Stimulated activated naive CD8-positive, alpha-beta T cell treated with anti-CD3 and anti-CD28 coated beads, Interleukin-15, amount 100 ng/mL, for 72 hours (primary cell): Measurements from ENCODE around the gene TAF1B.
A peak's percentile ranks its signal among the peaks of the same experiment; 100 is the strongest.

Source experiments
- ATAC-seq: fragments of 150-1000 bp; cut with Tn5 transposase; 2 replicates; pipeline ENCODE4 v1.10.0; 2021; ENCODE audit warnings: mild to moderate bottlenecking, moderate library complexity
- DNase-seq, 2 donors: peaks; one replicate each; pipeline ENCODE4 v3.0.0; 2021 to 2022
- H3K27ac Mint-ChIP-seq, 2 donors: one replicate each; pipeline ENCODE4 v1.8.0; 2022; ENCODE audit warnings: mild to moderate bottlenecking in 2 of 2, mixed read lengths in 2 of 2, moderate library complexity in 2 of 2
- H3K27me3 Mint-ChIP-seq: one replicate; pipeline ENCODE4 v1.8.0; 2022; ENCODE audit warnings: mixed read lengths
- H3K4me1 Mint-ChIP-seq: one replicate; pipeline ENCODE4 v1.8.0; 2022; ENCODE audit warnings: mild to moderate bottlenecking, mixed read lengths
- H3K4me3 Mint-ChIP-seq, 2 donors: one replicate each; pipeline ENCODE4 v1.8.0; 2022; ENCODE audit warnings: mild to moderate bottlenecking in 2 of 2, mixed read lengths in 2 of 2, moderate library complexity in 1 of 2
- H3K9me3 Mint-ChIP-seq, 2 donors: one replicate each; pipeline ENCODE4 v1.8.0; 2022; ENCODE audit warnings: mixed read lengths in 2 of 2

TAF1B gene

GRCh38 chr2:9983401-9984216, 140.3 kb downstream of the TAF1B start:
- H3K27me3 Mint-ChIP-seq: peaks cover 27% of the 10 kb centered on the region
- ATAC-seq: peak; percentile 4
- H3K4me3 Mint-ChIP-seq: no peak overlapping the region
- H3K27ac Mint-ChIP-seq: no peak overlapping the region
- H3K9me3 Mint-ChIP-seq: no peaks in the 10 kb centered on the region
- DNase-seq: no peak
- H3K4me1 Mint-ChIP-seq: peaks cover 28% of the 10 kb centered on the region
